ENCODE measurements around the gene VPS26A.

GRCh38 chr10:69074532-69074931, 49.4 kb upstream of the VPS26A start:
- TF ChIP-seq CTCF (IDR thresholded peaks at IDR 0.05) (no peak), POLR2A (IDR thresholded peaks at IDR 0.05) (no peak), EP300 (IDR thresholded peaks at IDR 0.05) (no peak), POLR2AphosphoS5 (IDR thresholded peaks at IDR 0.05) (no peak)

Measured in upper lobe of left lung (tissue), 4 donors.